Cerebellar cortex (tissue), 1 donor: ENCODE measurements around the gene PREB.
"Not testable (repeated sequence)": the region's sequence is repeated elsewhere in the genome, so short reads cannot be mapped to it uniquely, and the experiment has no call there.

Experiments
- DNase-seq: peaks from one replicate; pipeline ENCODE4 v3.0.0-alpha.2; 2015; ENCODE audit warnings: low spot score

PREB gene

GRCh38 chr2:27133905-27134780, at the start of gene PREB:
TSS of gene PREB (minus strand) at chr2:27134636. CDS start at chr2:27134421, 215 bp downstream.
- peak; percentile 93 for DNase-seq

GRCh38 chr2:27184115-27184514, 49.7 kb upstream of the PREB start:
- DNase-seq, result no peak

GRCh38 chr2:27182346-27182745, 47.9 kb upstream of the PREB start:
- DNase-seq, result no peak

GRCh38 chr2:27179344-27180000, 45.0 kb upstream of the PREB start:
- DNase-seq, result no peak

GRCh38 chr2:27178469-27178868, 44.0 kb upstream of the PREB start:
- DNase-seq, result no peak

- no peak for DNase-seq
Observed at GRCh38 chr2:27177441-27178351, 43.3 kb upstream of the PREB start.

GRCh38 chr2:27175781-27176180, 41.3 kb upstream of the PREB start:
- not testable (repeated sequence) for DNase-seq

- no peak for DNase-seq
Observed at GRCh38 chr2:27175330-27175729, 40.9 kb upstream of the PREB start.

- no peak for DNase-seq
Observed at GRCh38 chr2:27174638-27175037, 40.2 kb upstream of the PREB start.

GRCh38 chr2:27171351-27171848, 37.0 kb upstream of the PREB start:
- no peak for DNase-seq

GRCh38 chr2:27170581-27171337, 36.3 kb upstream of the PREB start:
- no peak for DNase-seq

GRCh38 chr2:27164960-27165763, 30.7 kb upstream of the PREB start:
- DNase-seq, result no peak

- no peak for DNase-seq
Observed at GRCh38 chr2:27162151-27163121, 28.0 kb upstream of the PREB start.

- no peak for DNase-seq
Observed at GRCh38 chr2:27160191-27160590, 25.8 kb upstream of the PREB start.

GRCh38 chr2:27159271-27159670, 24.8 kb upstream of the PREB start:
- no peak for DNase-seq

- no peak for DNase-seq
Observed at GRCh38 chr2:27158468-27158867, 24.0 kb upstream of the PREB start.

- DNase-seq, result no peak
Observed at GRCh38 chr2:27155069-27155520, 20.7 kb upstream of the PREB start.

GRCh38 chr2:27154488-27154887, 20.1 kb upstream of the PREB start:
- no peak for DNase-seq

- DNase-seq, result no peak
Observed at GRCh38 chr2:27152796-27153464, 18.5 kb upstream of the PREB start.
